Osteoblast (primary cell): ENCODE results near the gene PPARG. TPM values are rescaled to one million over a fixed set of nuclear protein-coding genes. Genes with fewer than 3 reads are reported as not detected.

Experiments
- DNase-seq: peaks from one replicate; pipeline ENCODE4 v3.0.0; 2011; ENCODE audit warnings: low spot score, mixed read lengths; ENCODE audit not compliant: insufficient read length; ENCODE audit errors: missing footprints
- H2AFZ ChIP-seq: 2 replicates; pipeline ENCODE4 v1.6.0; 2011; ENCODE audit warnings: mild to moderate bottlenecking, low read length
- H3K27ac ChIP-seq: 2 replicates; pipeline ENCODE4 v1.5.1; 2011; ENCODE audit warnings: mild to moderate bottlenecking, low read depth, low read length, moderate library complexity
- H3K27me3 ChIP-seq: 2 replicates; pipeline ENCODE4 v1.6.0; 2012; ENCODE audit warnings: mild to moderate bottlenecking, control low read depth, inconsistent platforms, low read length, moderate library complexity; ENCODE audit not compliant: insufficient read depth
- H3K36me3 ChIP-seq: 2 replicates; pipeline ENCODE4 v1.5.1; 2011; ENCODE audit warnings: mild to moderate bottlenecking, low read length, control low read depth, moderate library complexity; ENCODE audit not compliant: insufficient read depth
- H3K4me1 ChIP-seq: 2 replicates; pipeline ENCODE4 v1.5.1; 2011; ENCODE audit warnings: mild to moderate bottlenecking, low read length, control low read depth, moderate library complexity; ENCODE audit not compliant: insufficient read depth
- H3K4me2 ChIP-seq: 2 replicates; pipeline ENCODE4 v1.6.0; 2011; ENCODE audit warnings: mild to moderate bottlenecking, low read length; ENCODE audit not compliant: insufficient read depth
- H3K4me3 ChIP-seq: fragments of 200-600 bp; sonication (generic); 3 replicates; pipeline ENCODE4 v1.5.1; 2012; ENCODE audit warnings: mild to moderate bottlenecking, low read length, inconsistent platforms; ENCODE audit not compliant: insufficient read depth
- H3K79me2 ChIP-seq: 2 replicates; pipeline ENCODE4 v1.6.0; 2012; ENCODE audit warnings: mild to moderate bottlenecking, low read length, control low read depth, inconsistent platforms; ENCODE audit not compliant: insufficient read depth
- H3K9me3 ChIP-seq: 2 replicates; pipeline ENCODE4 v1.5.1; 2011; ENCODE audit warnings: low read depth, low read length, control low read depth
- H4K20me1 ChIP-seq: 2 replicates; pipeline ENCODE4 v1.6.0; 2012; ENCODE audit warnings: mild to moderate bottlenecking, low read length, control low read depth; ENCODE audit not compliant: insufficient read depth
- total RNA-seq: library from RNA; depleted of rRNA; stranded (reverse); fragments of >200 nt; gene quantifications from 2 replicates; pipeline ENCODE4 v1.2.3, GENCODE V29; 2012
- TF ChIP-seq, protein P1 (sequence below): IDR thresholded peaks from 2 replicates; pipeline ENCODE4 v1.5.1; 2011; ENCODE audit warnings: mild to moderate bottlenecking, low read depth, low read length, moderate library complexity; ENCODE audit errors: extremely low read depth

PPARG gene
- total RNA-seq, 1 donor: 7.2 TPM

DNA sequence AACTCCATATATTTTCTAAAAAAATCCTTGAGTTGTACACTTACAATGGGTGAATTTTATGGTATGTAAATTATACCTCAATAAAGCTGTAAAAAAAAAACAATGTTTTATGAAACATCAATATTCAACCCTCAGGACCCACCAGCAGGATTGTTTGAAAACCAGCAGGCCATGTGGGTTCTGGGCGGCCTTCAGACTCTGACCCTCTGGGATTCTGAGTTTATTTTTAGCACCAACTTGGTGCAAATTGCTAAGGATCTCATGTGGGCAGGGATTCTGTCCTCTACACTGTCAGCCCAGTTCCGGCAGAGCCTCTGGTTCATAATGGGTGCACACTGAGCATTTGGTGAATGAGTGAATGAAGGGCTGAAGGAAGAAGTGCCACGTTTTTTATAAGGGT is 171.3 kb downstream of the PPARG start:
- DNase-seq: no peak
- no peaks in the 10 kb centered on the region for H3K79me2 ChIP-seq
- no peak overlapping the region for H2AFZ ChIP-seq
- H3K27me3 ChIP-seq: no peaks in the 10 kb centered on the region
- H3K4me3 ChIP-seq: no peak overlapping the region
- H3K9me3 ChIP-seq: no peaks in the 10 kb centered on the region
- H3K36me3 ChIP-seq: no peaks in the 10 kb centered on the region
- no peaks in the 10 kb centered on the region for H3K4me1 ChIP-seq
- TF ChIP-seq, protein P1, sequence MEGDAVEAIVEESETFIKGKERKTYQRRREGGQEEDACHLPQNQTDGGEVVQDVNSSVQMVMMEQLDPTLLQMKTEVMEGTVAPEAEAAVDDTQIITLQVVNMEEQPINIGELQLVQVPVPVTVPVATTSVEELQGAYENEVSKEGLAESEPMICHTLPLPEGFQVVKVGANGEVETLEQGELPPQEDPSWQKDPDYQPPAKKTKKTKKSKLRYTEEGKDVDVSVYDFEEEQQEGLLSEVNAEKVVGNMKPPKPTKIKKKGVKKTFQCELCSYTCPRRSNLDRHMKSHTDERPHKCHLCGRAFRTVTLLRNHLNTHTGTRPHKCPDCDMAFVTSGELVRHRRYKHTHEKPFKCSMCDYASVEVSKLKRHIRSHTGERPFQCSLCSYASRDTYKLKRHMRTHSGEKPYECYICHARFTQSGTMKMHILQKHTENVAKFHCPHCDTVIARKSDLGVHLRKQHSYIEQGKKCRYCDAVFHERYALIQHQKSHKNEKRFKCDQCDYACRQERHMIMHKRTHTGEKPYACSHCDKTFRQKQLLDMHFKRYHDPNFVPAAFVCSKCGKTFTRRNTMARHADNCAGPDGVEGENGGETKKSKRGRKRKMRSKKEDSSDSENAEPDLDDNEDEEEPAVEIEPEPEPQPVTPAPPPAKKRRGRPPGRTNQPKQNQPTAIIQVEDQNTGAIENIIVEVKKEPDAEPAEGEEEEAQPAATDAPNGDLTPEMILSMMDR: no peak
- H3K27ac ChIP-seq: no peak overlapping the region
- no peak overlapping the region for H3K4me2 ChIP-seq
- no peaks in the 10 kb centered on the region for H4K20me1 ChIP-seq

DNA sequence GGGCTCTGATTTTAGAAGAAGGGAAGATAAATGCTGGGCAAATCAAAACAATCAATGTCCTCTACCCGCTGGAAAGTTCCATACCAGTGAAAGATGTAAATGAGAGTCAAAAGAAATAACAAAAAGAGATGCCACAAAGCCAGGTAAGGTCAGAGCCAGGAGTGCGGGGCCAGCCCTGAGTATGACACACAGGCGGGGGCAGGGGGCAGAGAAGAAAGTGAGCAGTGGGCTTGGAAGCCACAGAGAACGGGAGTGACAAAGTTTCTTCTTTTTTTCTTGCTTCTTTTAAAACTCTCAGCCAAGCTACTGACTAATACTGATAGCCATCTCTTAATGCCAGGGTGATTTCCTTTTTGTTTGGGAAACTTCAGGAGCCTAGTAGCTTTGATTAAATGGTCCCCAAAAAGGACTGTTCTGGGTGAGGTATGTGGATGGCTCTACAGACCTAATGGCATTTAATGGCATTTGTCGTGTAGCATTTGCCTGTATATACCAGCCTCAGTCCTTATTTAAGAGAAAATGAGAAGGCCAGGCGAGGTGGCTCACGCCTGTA is 172.3 kb downstream of the PPARG start:
- no peaks in the 10 kb centered on the region for H3K79me2 ChIP-seq
- no peak for DNase-seq
- no peaks in the 10 kb centered on the region for H3K4me1 ChIP-seq
- H4K20me1 ChIP-seq: no peaks in the 10 kb centered on the region
- no peak overlapping the region for H3K4me3 ChIP-seq
- H3K36me3 ChIP-seq: no peaks in the 10 kb centered on the region
- no peaks in the 10 kb centered on the region for H3K27me3 ChIP-seq
- H2AFZ ChIP-seq: no peak overlapping the region
- TF ChIP-seq, protein P1: no peak
- no peaks in the 10 kb centered on the region for H3K9me3 ChIP-seq
- no peak overlapping the region for H3K27ac ChIP-seq
- no peak overlapping the region for H3K4me2 ChIP-seq

DNA sequence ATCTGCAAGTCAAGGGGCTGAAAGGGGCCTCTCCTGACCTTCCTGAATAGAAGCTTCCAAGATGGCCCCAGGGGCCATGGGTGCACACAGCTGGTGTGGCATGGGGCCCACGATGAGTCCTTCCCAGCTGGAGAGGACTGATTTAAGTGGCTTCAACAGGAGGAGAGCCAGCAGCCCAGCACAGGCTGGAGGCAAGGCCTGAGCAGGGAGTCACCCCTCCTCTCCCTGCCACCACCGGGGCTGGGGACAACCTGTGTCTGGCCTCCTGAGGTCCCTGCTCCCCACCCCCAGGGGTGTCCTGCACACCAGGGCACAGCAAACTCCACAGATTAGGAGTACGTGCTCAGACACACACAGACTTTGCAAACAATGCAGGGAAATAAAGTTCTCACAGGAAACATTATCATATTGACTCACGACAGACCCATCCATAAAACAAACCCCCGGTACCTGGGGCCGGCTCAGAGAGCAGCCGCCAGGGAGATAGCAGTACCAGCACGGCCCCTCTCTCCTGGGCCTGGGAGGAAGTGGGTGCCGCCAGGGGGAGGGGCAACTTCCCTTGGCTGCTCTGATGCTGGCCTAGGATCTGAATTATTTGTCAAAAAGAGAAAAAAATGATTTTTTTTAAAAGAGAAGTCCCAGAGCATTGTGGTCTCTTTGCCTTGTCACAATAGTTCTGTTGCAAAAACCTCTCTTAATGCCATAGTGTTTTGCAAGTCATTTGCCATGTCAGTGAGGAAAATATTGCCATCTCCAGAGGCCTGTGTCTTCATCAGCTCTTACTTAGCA is 173.5 kb downstream of the PPARG start:
- no peaks in the 10 kb centered on the region for H3K36me3 ChIP-seq
- TF ChIP-seq, protein P1: no peak
- H3K27me3 ChIP-seq: no peaks in the 10 kb centered on the region
- no peak overlapping the region for H3K4me2 ChIP-seq
- H3K4me1 ChIP-seq: no peaks in the 10 kb centered on the region
- H3K79me2 ChIP-seq: no peaks in the 10 kb centered on the region
- no peaks in the 10 kb centered on the region for H4K20me1 ChIP-seq
- no peak overlapping the region for H3K27ac ChIP-seq
- no peak for DNase-seq
- H2AFZ ChIP-seq: no peak overlapping the region
- H3K4me3 ChIP-seq: no peak overlapping the region
- H3K9me3 ChIP-seq: no peaks in the 10 kb centered on the region

DNA sequence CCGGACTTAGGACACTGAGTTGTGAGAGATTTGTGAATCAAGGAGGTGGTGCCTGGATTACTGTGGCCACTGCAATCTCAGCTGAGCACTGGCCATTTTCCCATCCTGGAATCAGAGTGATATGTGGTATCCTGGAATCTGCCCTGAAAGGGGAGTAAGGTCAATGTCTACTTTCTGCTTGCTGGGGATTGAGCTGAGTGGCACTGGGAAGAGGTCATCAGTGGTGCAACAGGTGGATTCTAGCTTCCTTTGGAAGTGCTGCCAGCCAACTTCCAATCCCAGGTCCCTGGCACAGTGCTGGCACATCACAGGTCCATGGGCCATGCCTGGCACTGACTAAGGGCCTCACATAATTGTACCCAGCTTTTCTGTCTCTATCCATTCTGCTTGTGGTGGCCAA is 174.8 kb downstream of the PPARG start:
- Histone ChIP-seq H3K9me3 (no peaks in the 10 kb centered on the region), H3K4me1 (no peaks in the 10 kb centered on the region), H3K79me2 (no peaks in the 10 kb centered on the region), H4K20me1 (no peaks in the 10 kb centered on the region), H3K4me2 (no peak overlapping the region), H3K4me3 (no peak overlapping the region), H3K36me3 (no peaks in the 10 kb centered on the region), H3K27me3 (no peaks in the 10 kb centered on the region), H2AFZ (no peak overlapping the region), H3K27ac (no peak overlapping the region)
- no peak for DNase-seq
- TF ChIP-seq, protein P1: no peak
